Kidney (tissue), 14 donors: ENCODE results near the gene MAML3. TPM values are rescaled to one million over a fixed set of nuclear protein-coding genes. Genes with fewer than 3 reads are reported as not detected.

Experiments used
- DNase-seq, 5 donors: peaks; one replicate each; pipeline ENCODE4 v3.0.0-alpha.2; 2013 to 2020
- FAIRE-seq: peaks from 2 replicates; lab custom pipeline; 2012; peaks lifted over from hg19 to GRCh38; lab: Jason Lieb, UNC
- H3K27ac ChIP-seq, 2 donors: one replicate each; pipeline ENCODE4 v1.7.0; 2013; ENCODE audit warnings: low read depth in 2 of 2, low read length in 2 of 2, inconsistent platforms in 1 of 2
- H3K27me3 ChIP-seq: one replicate; pipeline ENCODE4 v1.7.1; 2013; ENCODE audit warnings: low read length, inconsistent platforms; ENCODE audit not compliant: control insufficient read depth, insufficient read depth
- H3K36me3 ChIP-seq, 3 donors: one replicate each; pipeline versions ENCODE4 v1.7.0 to v1.7.1; 2013; ENCODE audit warnings: low read length in 3 of 3, control low read depth in 1 of 3, inconsistent platforms in 1 of 3; ENCODE audit not compliant: insufficient read depth in 3 of 3, control insufficient read depth in 2 of 3
- H3K4me1 ChIP-seq, 3 donors: one replicate each; pipeline versions ENCODE4 v1.7.0 to v1.7.1; 2013; ENCODE audit warnings: low read length in 3 of 3, inconsistent platforms in 1 of 3, low read depth in 1 of 3; ENCODE audit not compliant: control insufficient read depth in 2 of 3, insufficient read depth in 2 of 3
- H3K4me3 ChIP-seq, 3 donors: one replicate each; pipeline versions ENCODE4 v1.7.0 to v1.8.1; 2013; ENCODE audit warnings: low read length in 3 of 3, control low read depth in 1 of 3, inconsistent platforms in 1 of 3
- H3K9ac ChIP-seq, 3 donors: one replicate each; pipeline versions ENCODE4 v1.7.0 to v1.7.1; 2013; ENCODE audit warnings: low read length in 3 of 3, control low read depth in 1 of 3, inconsistent platforms in 1 of 3
- H3K9me3 ChIP-seq, 3 donors: one replicate each; pipeline versions ENCODE4 v1.7.0 to v1.7.1; 2013; ENCODE audit warnings: low read length in 3 of 3, control low read depth in 1 of 3, inconsistent platforms in 1 of 3; ENCODE audit not compliant: control insufficient read depth in 2 of 3, insufficient read depth in 1 of 3
- intact Hi-C: fragments of 100-400 bp; cut with DNase I; formaldehyde crosslinking; loops from one replicate; pipeline ENCODE4 v1.11.1; 2022
- polyA plus RNA-seq: library from polyadenylated mRNA; stranded (reverse); fragments of 350-450 nt; fragmentation: Illumina TruSeq; extraction: RNeasy Lipid Tissue Mini Kit (QIAGEN cat#74804); gene quantifications from one replicate; pipeline ENCODE4 v1.2.3, GENCODE V29; 2014; ENCODE audit warnings: low read depth, low replicate concordance; ENCODE audit not compliant: insufficient read depth
- total RNA-seq: library from RNA; stranded (reverse); fragmentation: NEBNext Ultra II Directional; extraction: Animal tissue kit (Norgen Biotek cat#: 25700); gene quantifications from one replicate; pipeline ENCODE4 v1.2.1, GENCODE V29; 2021
- TF ChIP-seq, protein P1 (sequence below): IDR thresholded peaks from 3 replicates; pipeline ENCODE4 v1.5.1; 2012; ENCODE audit warnings: mild to moderate bottlenecking, moderate library complexity, borderline replicate concordance; ENCODE audit not compliant: insufficient read depth; ENCODE audit errors: extremely low read depth
- donor health status: control.
- donor health status: control.
- donor health status: control.
- donor health status: control.
- donor health status: control.
- donor health status: DM: yes; HTN: yes; CAD: no.
- donor health status: Normal renal cell carcinoma (clear cell type).

Gene MAML3
- total and polyA plus RNA-seq, 2 donors from 2014 or later = 1.4 to 10.4 TPM

DNA sequence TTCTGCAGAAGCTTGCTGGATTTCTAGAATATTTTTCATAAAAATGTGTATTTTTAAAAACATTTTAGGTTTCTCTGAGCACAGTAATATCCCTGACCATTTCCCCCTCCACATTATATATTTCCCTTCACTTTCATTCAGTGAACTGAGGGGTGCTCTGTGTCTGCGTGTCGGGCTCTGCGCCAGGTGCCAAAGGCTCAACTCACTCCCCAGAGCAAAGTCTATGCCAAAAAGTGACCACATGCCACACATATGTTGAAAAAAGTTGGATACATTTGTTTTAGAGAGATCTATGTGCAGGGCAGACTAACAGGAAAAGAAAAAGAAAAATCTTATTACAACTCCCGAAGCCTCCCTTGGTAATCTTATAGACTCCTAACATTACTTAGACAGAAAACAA, 254.6 kb downstream of the MAML3 start:
- H3K9me3 ChIP-seq = no peaks in the 10 kb centered on the region
- no peak overlapping the region for H3K4me3 ChIP-seq
- intact Hi-C loops = no loop called here
- H3K4me1 ChIP-seq = peaks cover 0 to 11% (median 5%) of the 10 kb centered on the region in 3 donors
- no peaks in the 10 kb centered on the region for H3K27me3 ChIP-seq
- no peak overlapping the region for H3K9ac ChIP-seq
- TF ChIP-seq, protein P1, sequence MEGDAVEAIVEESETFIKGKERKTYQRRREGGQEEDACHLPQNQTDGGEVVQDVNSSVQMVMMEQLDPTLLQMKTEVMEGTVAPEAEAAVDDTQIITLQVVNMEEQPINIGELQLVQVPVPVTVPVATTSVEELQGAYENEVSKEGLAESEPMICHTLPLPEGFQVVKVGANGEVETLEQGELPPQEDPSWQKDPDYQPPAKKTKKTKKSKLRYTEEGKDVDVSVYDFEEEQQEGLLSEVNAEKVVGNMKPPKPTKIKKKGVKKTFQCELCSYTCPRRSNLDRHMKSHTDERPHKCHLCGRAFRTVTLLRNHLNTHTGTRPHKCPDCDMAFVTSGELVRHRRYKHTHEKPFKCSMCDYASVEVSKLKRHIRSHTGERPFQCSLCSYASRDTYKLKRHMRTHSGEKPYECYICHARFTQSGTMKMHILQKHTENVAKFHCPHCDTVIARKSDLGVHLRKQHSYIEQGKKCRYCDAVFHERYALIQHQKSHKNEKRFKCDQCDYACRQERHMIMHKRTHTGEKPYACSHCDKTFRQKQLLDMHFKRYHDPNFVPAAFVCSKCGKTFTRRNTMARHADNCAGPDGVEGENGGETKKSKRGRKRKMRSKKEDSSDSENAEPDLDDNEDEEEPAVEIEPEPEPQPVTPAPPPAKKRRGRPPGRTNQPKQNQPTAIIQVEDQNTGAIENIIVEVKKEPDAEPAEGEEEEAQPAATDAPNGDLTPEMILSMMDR = no peak
- no peak overlapping the region for H3K27ac ChIP-seq
- FAIRE-seq (no peak), DNase-seq (no peak)
- H3K36me3 ChIP-seq = no peaks in the 10 kb centered on the region

DNA sequence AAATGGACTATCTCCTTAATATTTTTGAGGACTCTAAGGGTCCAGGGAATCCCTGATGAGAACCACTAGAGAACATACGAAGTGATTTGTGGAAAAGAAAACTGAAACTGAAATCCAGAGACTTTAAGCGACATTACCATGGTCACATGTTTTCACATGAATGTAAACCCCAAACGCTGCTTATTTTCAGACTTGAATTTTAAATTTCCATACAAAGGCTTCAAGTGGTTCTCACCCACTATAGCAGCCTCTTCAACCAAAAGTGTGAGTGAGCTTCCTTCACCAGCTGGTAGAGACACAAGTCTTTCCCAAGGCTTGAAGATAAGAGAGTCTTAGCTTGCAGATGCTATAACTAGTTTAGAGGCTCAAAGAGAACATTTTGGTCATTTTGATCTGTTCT, 255.7 kb downstream of the MAML3 start:
- Histone ChIP-seq H3K4me1 (peaks cover 0 to 11% (median 5%) of the 10 kb centered on the region in 3 donors), H3K27me3 (no peaks in the 10 kb centered on the region), H3K4me3 (no peak overlapping the region), H3K9me3 (no peaks in the 10 kb centered on the region), H3K36me3 (no peaks in the 10 kb centered on the region), H3K27ac (no peak overlapping the region), H3K9ac (no peak overlapping the region)
- DNase-seq (no peak), FAIRE-seq (no peak)
- TF ChIP-seq, protein P1 = no peak
- intact Hi-C loops = no loop called here

DNA sequence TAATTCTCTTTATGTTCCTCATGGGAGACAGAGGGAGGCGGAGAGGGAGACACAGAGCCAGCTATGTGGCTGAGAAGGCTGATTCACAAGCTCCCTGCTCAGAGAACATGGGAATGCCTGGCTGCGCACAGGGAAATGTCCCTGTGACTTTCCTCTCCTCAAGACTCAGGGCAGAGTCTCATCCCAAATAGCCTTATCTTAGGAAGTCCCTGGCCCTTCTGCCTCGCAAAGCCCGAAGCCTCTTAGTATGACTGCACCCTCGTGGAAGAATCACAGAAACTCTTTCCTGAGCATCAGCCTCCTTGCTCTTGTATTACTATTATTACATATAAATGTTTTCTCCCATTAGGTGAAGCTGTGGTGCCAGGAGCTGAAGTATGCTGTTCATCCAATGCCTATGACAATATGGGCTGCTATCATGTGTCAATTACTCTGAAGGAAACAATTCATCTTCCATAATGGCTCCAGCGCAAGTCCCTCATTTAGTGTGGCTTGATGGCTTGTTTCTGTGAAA, 257.8 kb downstream of the MAML3 start:
- TF ChIP-seq, protein P1 = no peak
- Histone ChIP-seq H3K27me3 (no peaks in the 10 kb centered on the region), H3K36me3 (no peaks in the 10 kb centered on the region), H3K4me1 (peaks cover 0 to 2% (median 0%) of the 10 kb centered on the region in 3 donors), H3K9ac (no peak overlapping the region), H3K4me3 (no peak overlapping the region), H3K27ac (no peak overlapping the region), H3K9me3 (no peaks in the 10 kb centered on the region)
- DNase-seq = no peak
- FAIRE-seq = no peak
- intact Hi-C loops = no loop called here

DNA sequence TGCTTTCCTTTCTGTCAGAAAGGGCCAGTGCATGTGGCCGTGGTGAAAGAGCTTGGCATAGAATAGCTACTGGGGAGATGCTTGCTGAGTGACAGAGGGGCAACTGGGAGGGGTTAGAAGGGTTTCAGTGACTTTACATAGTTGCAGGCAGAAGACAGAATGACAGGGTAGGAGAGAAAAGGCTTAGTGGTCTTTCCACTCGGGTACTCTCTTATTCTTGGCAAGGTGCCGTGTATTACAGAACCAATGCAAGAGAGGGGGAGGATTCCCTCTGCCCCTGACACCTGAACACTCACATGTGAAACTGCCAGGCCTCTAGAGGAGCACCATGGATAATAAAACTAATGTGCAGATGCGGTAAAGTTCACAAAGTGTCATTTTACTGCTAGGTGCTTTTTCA, 260.2 kb downstream of the MAML3 start:
- Histone ChIP-seq H3K36me3 (no peaks in the 10 kb centered on the region), H3K27ac (no peak overlapping the region), H3K27me3 (no peaks in the 10 kb centered on the region), H3K4me3 (no peak overlapping the region), H3K9ac (no peak overlapping the region), H3K9me3 (no peaks in the 10 kb centered on the region), H3K4me1 (no peaks in the 10 kb centered on the region)
- FAIRE-seq (no peak), DNase-seq (peak in 1 of 5 donors; percentile 74)
- intact Hi-C loops = no loop called here
- TF ChIP-seq, protein P1 = no peak
